Loucy (cell line): ENCODE measurements around the gene USP15.

Source experiments
- EZH2phosphoT487 ChIP-seq: fragments of 200-600 bp; IDR thresholded peaks from 2 replicates; pipeline ENCODE4 v1.6.1; 2018; ENCODE audit warnings: antibody characterized with exemption, mild to moderate bottlenecking, moderate library complexity, borderline replicate concordance
- TF ChIP-seq, protein P1 (sequence below): fragments of 200-600 bp; sonication (generic); conservative IDR thresholded peaks from 2 replicates; pipeline ENCODE4 v1.5.1; 2014; ENCODE audit warnings: mild to moderate bottlenecking, antibody characterized with exemption, low read length

DNA sequence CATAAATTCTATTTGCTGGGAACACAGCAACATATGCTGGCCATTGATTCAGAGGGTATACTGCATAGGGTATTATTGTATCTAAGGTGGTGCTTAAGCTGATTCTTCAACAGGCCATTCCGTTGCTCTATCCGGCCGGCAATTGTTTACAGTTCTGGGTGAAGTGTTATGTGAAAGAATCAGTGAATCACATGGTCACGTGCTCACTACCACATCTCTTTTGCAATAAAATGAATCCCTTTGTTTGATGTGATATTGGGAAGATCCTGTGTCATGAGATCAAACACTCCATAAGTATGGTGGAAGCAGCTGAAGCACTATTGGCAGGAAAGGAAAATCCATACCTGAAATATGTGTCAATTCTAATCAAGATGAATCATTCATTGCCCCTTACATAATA, 7.6 kb upstream of the USP15 start:
- TF ChIP-seq, protein P1, sequence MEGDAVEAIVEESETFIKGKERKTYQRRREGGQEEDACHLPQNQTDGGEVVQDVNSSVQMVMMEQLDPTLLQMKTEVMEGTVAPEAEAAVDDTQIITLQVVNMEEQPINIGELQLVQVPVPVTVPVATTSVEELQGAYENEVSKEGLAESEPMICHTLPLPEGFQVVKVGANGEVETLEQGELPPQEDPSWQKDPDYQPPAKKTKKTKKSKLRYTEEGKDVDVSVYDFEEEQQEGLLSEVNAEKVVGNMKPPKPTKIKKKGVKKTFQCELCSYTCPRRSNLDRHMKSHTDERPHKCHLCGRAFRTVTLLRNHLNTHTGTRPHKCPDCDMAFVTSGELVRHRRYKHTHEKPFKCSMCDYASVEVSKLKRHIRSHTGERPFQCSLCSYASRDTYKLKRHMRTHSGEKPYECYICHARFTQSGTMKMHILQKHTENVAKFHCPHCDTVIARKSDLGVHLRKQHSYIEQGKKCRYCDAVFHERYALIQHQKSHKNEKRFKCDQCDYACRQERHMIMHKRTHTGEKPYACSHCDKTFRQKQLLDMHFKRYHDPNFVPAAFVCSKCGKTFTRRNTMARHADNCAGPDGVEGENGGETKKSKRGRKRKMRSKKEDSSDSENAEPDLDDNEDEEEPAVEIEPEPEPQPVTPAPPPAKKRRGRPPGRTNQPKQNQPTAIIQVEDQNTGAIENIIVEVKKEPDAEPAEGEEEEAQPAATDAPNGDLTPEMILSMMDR = no peak
- TF ChIP-seq EZH2phosphoT487 = no peak
